KOPT-K1 (cell line): Measurements from ENCODE around the gene EDEM3.
"Not testable (repeated sequence)": the region's sequence is repeated elsewhere in the genome, so short reads cannot be mapped to it uniquely, and the experiment has no call there.

Source experiments
- H3K27ac ChIP-seq: fragments of 200-600 bp; sonication (generic); 2 replicates; pipeline ENCODE4 v1.5.1; 2016; ENCODE audit warnings: antibody characterized with exemption, mild to moderate bottlenecking, low read depth, low read length; ENCODE audit not compliant: poor library complexity, severe bottlenecking
- H3K36me3 ChIP-seq: fragments of 200-600 bp; sonication (generic); 2 replicates; pipeline ENCODE4 v1.5.1; 2017; ENCODE audit warnings: antibody characterized with exemption, mild to moderate bottlenecking, low read length, moderate library complexity; ENCODE audit not compliant: insufficient read depth
- H3K9me3 ChIP-seq: fragments of 200-600 bp; sonication (generic); 2 replicates; pipeline ENCODE4 v1.5.1; 2017; ENCODE audit warnings: antibody characterized with exemption, low read length, mild to moderate bottlenecking; ENCODE audit not compliant: insufficient read depth, poor library complexity, severe bottlenecking

The EDEM3 gene

DNA sequence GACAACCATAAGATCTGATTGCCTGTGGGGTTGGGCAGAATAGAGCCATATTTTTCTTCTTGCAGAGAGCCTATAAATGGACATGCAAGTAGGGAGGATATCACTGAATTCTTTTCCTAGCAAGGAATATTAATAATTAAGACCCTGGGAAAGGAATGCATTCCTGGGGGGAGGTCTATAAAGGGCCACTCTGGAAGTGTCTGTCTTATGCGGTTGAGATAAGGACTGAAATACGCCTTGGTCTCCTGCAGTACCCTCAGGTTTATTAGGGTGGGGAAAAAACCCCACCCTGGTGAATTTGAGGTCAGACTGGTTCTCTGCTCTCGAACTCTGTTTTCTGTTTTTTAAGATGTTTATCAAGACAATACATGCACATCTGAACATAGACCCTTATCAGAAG lies 29.1 kb upstream of the EDEM3 start:
- not testable (repeated sequence) for H3K9me3 ChIP-seq, H3K27ac ChIP-seq, H3K36me3 ChIP-seq

GRCh38 chr1:184781941-184782340 lies 27.3 kb upstream of the EDEM3 start:
- H3K36me3 ChIP-seq = no peaks in the 10 kb centered on the region
- peaks cover 8% of the 10 kb centered on the region for H3K9me3 ChIP-seq
- no peak overlapping the region for H3K27ac ChIP-seq

DNA sequence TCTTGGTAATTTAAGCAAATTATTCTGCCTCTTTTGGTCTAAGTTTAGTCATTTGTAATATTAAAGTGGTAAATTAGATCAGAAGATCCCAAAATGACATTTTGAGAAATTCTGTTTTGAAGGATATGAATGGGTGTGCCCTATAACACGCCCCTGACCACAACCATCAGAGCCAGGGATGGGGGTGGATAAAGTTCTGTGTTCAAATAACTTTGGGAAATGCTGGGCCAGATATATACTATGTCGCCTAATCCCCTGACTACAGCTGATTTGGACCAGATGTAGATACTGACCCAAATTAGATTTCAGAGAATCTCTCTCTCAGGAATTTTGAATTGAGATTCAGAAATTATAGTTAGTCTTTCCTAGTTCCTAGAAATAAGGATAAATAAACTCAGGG lies 21.2 kb upstream of the EDEM3 start:
- Histone ChIP-seq H3K36me3 (no peaks in the 10 kb centered on the region), H3K9me3 (no peaks in the 10 kb centered on the region), H3K27ac (no peak overlapping the region)

DNA sequence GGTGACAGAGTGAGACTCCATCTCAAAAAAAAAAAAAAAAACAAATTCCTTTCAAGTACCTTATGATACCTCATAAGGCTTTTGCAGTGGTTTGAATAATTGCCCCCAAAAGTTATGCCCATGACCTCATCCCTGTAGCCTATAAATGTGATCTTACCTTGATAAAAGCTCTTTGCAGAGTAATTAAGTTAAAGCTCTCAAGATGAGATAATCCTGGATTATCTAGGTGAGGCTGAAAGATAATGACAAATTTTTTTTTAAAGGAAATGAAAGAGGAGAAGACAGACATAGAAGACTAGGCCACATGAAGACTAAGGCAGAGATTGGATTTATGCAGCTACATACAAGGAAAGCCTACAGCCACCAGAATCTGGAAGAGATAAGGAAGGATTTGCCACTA lies 20.7 kb upstream of the EDEM3 start:
- Histone ChIP-seq H3K36me3 (no peaks in the 10 kb centered on the region), H3K9me3 (no peaks in the 10 kb centered on the region), H3K27ac (no peak overlapping the region)

GRCh38 chr1:184773762-184774320 lies 19.2 kb upstream of the EDEM3 start:
- Histone ChIP-seq H3K36me3 (no peaks in the 10 kb centered on the region), H3K27ac (no peak overlapping the region), H3K9me3 (no peaks in the 10 kb centered on the region)

DNA sequence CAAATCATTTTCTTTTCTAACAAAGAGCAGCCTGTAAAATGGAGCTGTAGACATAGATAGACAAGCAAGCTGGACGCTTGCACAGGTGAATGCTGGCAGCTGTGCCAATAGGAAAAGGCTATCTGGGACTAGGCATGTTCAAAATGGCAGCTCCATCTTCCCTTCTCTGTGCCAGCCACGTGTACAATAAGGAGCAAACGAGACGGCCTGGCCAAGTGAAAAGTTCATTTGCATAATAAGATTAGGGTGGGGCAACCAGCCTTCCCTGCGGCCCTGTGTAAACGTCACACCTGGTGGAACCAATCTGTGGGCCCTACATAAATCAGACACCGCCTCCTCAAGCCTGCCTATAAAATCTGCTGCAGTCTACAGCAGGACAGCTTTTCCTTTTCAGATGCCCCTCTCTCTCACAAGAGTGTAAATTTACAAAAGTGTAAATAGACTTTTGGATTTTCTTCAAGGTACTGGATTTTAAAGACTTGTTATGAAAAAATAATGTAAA lies 16.6 kb upstream of the EDEM3 start:
- H3K27ac ChIP-seq = no peak overlapping the region
- no peaks in the 10 kb centered on the region for H3K9me3 ChIP-seq
- H3K36me3 ChIP-seq = no peaks in the 10 kb centered on the region

DNA sequence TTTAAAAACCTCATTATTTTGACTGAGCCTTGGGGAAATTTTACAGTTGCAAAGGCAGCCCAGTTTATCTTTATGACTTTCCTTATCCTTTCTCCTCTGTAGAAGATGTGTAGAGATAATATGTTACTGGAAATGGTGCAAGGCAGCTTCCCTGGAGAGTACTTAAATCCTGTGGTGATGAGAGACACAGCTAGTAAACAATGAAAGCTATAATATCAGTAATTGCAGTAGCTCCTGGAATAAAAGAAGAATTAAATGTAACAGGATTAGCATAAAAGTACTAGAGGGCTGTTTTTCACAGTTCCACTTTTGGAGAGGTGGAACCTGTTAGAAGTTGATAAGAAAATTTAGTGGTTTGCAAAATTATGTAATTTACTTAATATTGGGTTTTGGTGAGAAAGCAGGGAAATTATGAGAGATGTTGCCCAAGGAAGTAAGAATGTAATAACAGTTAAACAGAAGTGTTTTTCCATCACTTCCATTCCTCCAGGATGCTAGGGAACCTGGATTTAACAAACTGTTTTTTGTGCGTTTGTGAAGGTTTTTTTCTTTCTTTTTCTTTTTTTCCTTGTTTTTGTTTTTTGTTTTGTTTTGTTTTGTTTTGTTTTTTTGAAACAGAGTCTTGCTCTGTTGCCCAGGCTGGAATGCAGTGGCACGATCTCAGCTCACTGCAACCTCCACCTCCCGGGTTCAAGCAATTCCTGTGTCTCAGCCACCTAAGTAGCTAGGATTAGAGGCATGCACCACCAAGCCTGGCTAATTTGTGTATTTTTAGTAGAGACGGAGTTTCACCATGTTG lies 15.7 kb upstream of the EDEM3 start:
- no peaks in the 10 kb centered on the region for H3K36me3 ChIP-seq
- no peaks in the 10 kb centered on the region for H3K9me3 ChIP-seq
- no peak overlapping the region for H3K27ac ChIP-seq

- no peak overlapping the region for H3K27ac ChIP-seq
- H3K36me3 ChIP-seq = no peaks in the 10 kb centered on the region
- H3K9me3 ChIP-seq = no peaks in the 10 kb centered on the region
Measured at GRCh38 chr1:184769241-184769640, 14.6 kb upstream of the EDEM3 start.

DNA sequence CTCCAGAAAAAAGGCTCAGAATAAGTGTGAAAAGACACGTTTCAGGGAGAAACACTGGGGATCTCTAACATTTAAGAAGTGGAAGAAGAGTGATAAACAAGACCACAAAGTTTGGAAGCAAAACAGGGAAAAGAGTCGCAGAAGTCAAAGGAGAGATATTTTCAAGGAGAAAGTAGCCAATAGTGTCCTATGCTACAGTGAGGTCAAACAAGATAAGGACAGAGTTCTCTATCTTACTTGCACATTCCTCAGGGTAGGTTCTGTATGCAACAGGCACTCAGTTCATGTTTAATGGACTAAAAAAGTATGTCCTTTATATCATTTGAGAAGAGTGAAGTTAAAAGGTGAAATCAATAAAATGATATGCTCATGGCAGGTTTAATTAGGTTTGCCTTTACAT lies 13.8 kb upstream of the EDEM3 start:
- Histone ChIP-seq H3K36me3 (no peaks in the 10 kb centered on the region), H3K27ac (no peak overlapping the region), H3K9me3 (no peaks in the 10 kb centered on the region)

DNA sequence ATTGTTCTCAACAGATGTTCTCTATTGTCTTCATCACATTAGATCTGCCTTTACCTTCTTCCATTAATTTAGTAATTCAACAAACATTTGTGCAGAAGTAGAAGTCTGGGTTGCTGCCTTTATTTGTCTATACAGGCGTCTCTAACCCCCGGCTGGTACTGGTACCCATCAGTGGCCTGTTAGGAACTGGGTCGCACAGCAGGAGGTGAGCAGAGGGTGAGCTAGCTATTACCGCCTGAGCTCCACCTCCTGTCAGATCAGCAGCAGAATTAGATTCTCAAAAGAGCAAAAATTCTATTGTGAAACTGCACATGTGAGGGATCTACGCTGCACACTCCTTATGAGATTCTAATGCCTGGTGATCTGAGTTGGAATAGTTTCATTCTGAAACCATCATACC lies 12.9 kb upstream of the EDEM3 start:
- Histone ChIP-seq H3K9me3 (no peaks in the 10 kb centered on the region), H3K27ac (no peak overlapping the region), H3K36me3 (no peaks in the 10 kb centered on the region)

- Histone ChIP-seq H3K27ac (no peak overlapping the region), H3K36me3 (no peaks in the 10 kb centered on the region), H3K9me3 (no peaks in the 10 kb centered on the region)
Measured at GRCh38 chr1:184764483-184764882, 9.8 kb upstream of the EDEM3 start.

DNA sequence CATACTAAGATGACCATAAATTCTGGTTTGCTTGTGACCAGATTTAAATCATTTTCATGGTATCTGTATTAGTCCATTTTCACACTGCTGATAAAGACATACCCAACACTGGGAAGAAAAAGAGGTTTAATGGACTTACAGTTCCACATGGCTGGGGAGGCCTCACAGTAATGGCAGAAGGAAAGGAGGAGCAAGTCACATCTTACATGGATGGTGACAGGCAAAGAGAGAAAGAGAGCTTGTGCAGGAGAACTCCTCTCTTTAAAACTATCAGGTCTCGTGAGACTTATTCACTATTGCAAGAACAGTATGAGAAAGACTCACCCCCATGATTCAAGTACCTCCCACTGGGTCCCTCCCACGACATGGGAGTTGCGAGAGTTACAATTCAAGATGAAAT lies 8.9 kb upstream of the EDEM3 start:
- not testable (repeated sequence) for H3K27ac ChIP-seq, H3K9me3 ChIP-seq, H3K36me3 ChIP-seq

GRCh38 chr1:184761969-184762485 lies 7.4 kb upstream of the EDEM3 start:
- Histone ChIP-seq H3K27ac (no peak overlapping the region), H3K9me3 (no peaks in the 10 kb centered on the region)

GRCh38 chr1:184759651-184760050 lies 5.0 kb upstream of the EDEM3 start:
- H3K36me3 ChIP-seq = no peaks in the 10 kb centered on the region
- no peak overlapping the region for H3K27ac ChIP-seq
- no peaks in the 10 kb centered on the region for H3K9me3 ChIP-seq

More at GRCh38 chr1:184761969-184762485, 7.4 kb upstream of the EDEM3 start:
- no peaks in the 10 kb centered on the region for H3K36me3 ChIP-seq

GRCh38 chr1:184759112-184759511 lies 4.5 kb upstream of the EDEM3 start:
- no peaks in the 10 kb centered on the region for H3K36me3 ChIP-seq
- no peaks in the 10 kb centered on the region for H3K9me3 ChIP-seq
- no peak overlapping the region for H3K27ac ChIP-seq

DNA sequence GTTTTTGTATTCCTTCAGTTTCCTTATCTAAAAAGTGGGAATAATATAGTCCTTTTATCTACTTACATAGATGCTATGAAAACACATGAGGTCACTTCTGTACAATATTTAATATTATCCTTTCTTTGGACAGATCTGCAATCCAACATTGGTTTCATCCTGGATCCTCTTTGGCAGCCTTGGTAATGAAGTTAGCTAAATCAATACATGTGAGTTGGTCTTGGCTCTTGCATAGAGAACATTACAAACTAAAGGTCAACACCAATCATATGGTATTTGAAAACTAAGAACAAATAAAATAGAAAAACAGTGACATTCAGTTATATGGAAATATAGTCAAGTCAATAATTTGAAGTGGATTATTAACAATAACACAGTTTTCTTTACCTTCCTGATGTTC lies 3.2 kb upstream of the EDEM3 start:
- no peaks in the 10 kb centered on the region for H3K9me3 ChIP-seq
- H3K36me3 ChIP-seq = no peaks in the 10 kb centered on the region
- H3K27ac ChIP-seq = no peak overlapping the region
